ENCODE data around the gene TLE3.

DNA sequence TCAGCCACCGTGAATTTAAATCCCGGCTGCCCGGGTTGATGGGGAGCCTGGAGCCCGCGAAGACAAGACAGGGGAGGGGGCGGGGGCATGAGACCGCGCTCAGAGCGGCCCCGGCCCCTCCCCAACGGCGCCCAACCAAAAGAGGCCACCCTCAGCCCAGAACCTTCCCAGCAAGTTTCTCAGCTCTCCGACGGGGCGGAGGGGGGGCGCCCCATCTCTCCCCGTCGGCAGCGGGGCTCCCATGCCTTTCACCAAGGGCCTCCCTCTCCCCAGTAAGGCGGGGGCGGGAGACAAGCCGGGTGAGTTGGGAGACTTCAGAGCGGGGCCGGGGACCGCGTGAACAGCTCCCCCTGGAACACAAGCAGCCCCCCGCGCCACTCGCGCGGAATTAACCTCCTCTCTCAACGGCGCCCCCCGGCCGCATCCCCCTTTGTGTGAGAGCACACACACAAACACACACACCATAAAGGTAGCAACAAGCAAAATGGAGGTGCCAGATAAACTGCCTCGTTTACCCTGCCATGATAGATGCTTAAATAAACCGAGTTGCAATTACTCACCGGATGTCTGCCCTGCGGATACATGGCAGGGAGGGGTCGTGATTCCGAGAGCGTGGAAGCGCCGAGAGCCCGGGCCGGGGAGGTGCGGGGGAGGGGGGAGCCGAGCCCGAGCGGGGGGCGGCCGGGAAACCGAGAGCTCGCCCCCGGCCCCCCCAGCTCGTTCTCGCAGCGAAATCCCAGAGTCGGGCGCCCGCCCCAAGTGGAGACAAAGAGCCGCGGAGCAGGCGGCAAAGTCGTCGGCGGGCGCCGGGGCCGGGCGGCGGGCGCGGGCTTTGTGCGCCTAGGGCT, 1.3 kb downstream of the TLE3 start:
- TF ChIP-seq, protein P1, sequence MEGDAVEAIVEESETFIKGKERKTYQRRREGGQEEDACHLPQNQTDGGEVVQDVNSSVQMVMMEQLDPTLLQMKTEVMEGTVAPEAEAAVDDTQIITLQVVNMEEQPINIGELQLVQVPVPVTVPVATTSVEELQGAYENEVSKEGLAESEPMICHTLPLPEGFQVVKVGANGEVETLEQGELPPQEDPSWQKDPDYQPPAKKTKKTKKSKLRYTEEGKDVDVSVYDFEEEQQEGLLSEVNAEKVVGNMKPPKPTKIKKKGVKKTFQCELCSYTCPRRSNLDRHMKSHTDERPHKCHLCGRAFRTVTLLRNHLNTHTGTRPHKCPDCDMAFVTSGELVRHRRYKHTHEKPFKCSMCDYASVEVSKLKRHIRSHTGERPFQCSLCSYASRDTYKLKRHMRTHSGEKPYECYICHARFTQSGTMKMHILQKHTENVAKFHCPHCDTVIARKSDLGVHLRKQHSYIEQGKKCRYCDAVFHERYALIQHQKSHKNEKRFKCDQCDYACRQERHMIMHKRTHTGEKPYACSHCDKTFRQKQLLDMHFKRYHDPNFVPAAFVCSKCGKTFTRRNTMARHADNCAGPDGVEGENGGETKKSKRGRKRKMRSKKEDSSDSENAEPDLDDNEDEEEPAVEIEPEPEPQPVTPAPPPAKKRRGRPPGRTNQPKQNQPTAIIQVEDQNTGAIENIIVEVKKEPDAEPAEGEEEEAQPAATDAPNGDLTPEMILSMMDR (IDR thresholded peaks at IDR 0.05) = peak in 1 of 6 experiments; percentile 16
- TF ChIP-seq POLR2A (IDR thresholded peaks at IDR 0.05) = no peak
